IMR-90 (cell line): ENCODE data around the gene URAD. TPM values are rescaled to one million over a fixed set of nuclear protein-coding genes. Genes with fewer than 3 reads are reported as not detected.

ENCODE experiments used
- ATAC-seq: fragments of 200-7000 bp; cut with Tn5 transposase; 2 replicates; pipeline ENCODE4 v1.9.1; 2020; ENCODE audit warnings: low read depth, mild to moderate bottlenecking, moderate library complexity
- Bru-seq: library from RNA; stranded (reverse); fragments of 400-500 nt; gene quantifications from one replicate; lab custom pipeline; 2021; lab: Mats Ljungman, UMichigan
- BruChase-seq, 2 experiments: library from RNA; stranded (reverse); fragments of 400-500 nt; gene quantifications; one replicate each; lab custom pipeline; 2021; lab: Mats Ljungman, UMichigan
- BruUV-seq: library from RNA; stranded (reverse); fragments of 400-500 nt; replicated peaks from 2 replicates; lab custom pipeline; 2021; lab: Mats Ljungman, UMichigan
- CTCF ChIA-PET: fragments of 300-600 bp; formaldehyde crosslinking; extraction: SDS; loops from one replicate; lab custom pipeline; 2021; ENCODE audit warnings: antibody characterized with exemption; lab: Yijun Ruan, JAX
- POLR2A ChIA-PET: fragments of 300-600 bp; sonication (Branson Sonifier 250); formaldehyde crosslinking; loops from one replicate; lab custom pipeline; 2022; ENCODE audit warnings: antibody characterized with exemption; ENCODE audit not compliant: unreplicated experiment; lab: Charles Lee
- DNase-seq: peaks from one replicate; pipeline ENCODE4 v3.0.0; 2013
- H2AFZ ChIP-seq: replicated peaks from 2 replicates; pipeline ENCODE3; 2013; ENCODE audit warnings: low read length, mild to moderate bottlenecking; ENCODE audit not compliant: poor library complexity
- H2AK5ac ChIP-seq: 2 replicates; pipeline ENCODE4 v1.6.1; 2013; ENCODE audit warnings: low read depth, low read length, inconsistent platforms
- H2AK9ac ChIP-seq: replicated peaks from 2 replicates; pipeline ENCODE3; 2013; ENCODE audit warnings: mild to moderate bottlenecking, low read depth, low read length, moderate library complexity; ENCODE audit not compliant: poor library complexity
- H2BK120ac ChIP-seq: 2 replicates; pipeline ENCODE4 v1.6.1; 2013; ENCODE audit warnings: low read depth, low read length, inconsistent platforms
- H2BK15ac ChIP-seq: 3 replicates; pipeline ENCODE4 v1.6.1; 2013; ENCODE audit warnings: low read depth, low read length, inconsistent platforms
- H2BK20ac ChIP-seq: 2 replicates; pipeline ENCODE4 v1.6.1; 2013; ENCODE audit warnings: low read depth, mild to moderate bottlenecking, inconsistent platforms, low read length, moderate library complexity
- H2BK5ac ChIP-seq: 2 replicates; pipeline ENCODE4 v1.6.1; 2013; ENCODE audit warnings: mild to moderate bottlenecking, low read depth, low read length, inconsistent platforms; ENCODE audit not compliant: poor library complexity, severe bottlenecking
- H3K14ac ChIP-seq: replicated peaks from 2 replicates; pipeline ENCODE4 v1.6.1; 2013; ENCODE audit warnings: low read depth, low read length, inconsistent platforms
- H3K18ac ChIP-seq: 2 replicates; pipeline ENCODE4 v1.6.1; 2013; ENCODE audit warnings: low read depth, low read length, control low read depth
- H3K23ac ChIP-seq: 2 replicates; pipeline ENCODE4 v1.6.1; 2013; ENCODE audit warnings: low read depth, low read length, inconsistent platforms
- H3K27ac ChIP-seq: 2 replicates; pipeline ENCODE4 v1.5.1; 2013; ENCODE audit warnings: mild to moderate bottlenecking, control low read depth, low read length; ENCODE audit not compliant: insufficient read depth
- H3K27me3 ChIP-seq: 2 replicates; pipeline ENCODE4 v1.6.1; 2013; ENCODE audit warnings: low read length; ENCODE audit not compliant: control insufficient read depth, insufficient read depth
- H3K36me3 ChIP-seq: 2 replicates; pipeline ENCODE4 v1.6.1; 2013; ENCODE audit warnings: low read length, mixed read lengths; ENCODE audit not compliant: control insufficient read depth, insufficient read depth
- H3K4ac ChIP-seq: 2 replicates; pipeline ENCODE4 v1.6.1; 2013; ENCODE audit warnings: low read depth, low read length, inconsistent platforms
- H3K4me1 ChIP-seq: 2 replicates; pipeline ENCODE4 v1.6.1; 2013; ENCODE audit warnings: low read length, mixed read lengths; ENCODE audit not compliant: control insufficient read depth, insufficient read depth
- H3K4me2 ChIP-seq: 2 replicates; pipeline ENCODE4 v1.6.1; 2013; ENCODE audit warnings: low read depth, mild to moderate bottlenecking, control low read depth, low read length, moderate library complexity
- H3K4me3 ChIP-seq: 2 replicates; pipeline ENCODE4 v1.5.1; 2013; ENCODE audit warnings: low read depth, mild to moderate bottlenecking, control low read depth, low read length, moderate library complexity; ENCODE audit not compliant: insufficient read depth
- H3K56ac ChIP-seq: 2 replicates; pipeline ENCODE4 v1.6.1; 2013; ENCODE audit warnings: low read length, inconsistent platforms; ENCODE audit not compliant: insufficient read depth; ENCODE audit errors: extremely low read depth
- H3K79me1 ChIP-seq, 2 experiments: 2 replicates each; pipeline ENCODE4 v1.6.1; 2013; ENCODE audit warnings: low read length in 2 of 2, inconsistent platforms in 1 of 2, low read depth in 1 of 2
- H3K9ac ChIP-seq: 2 replicates; pipeline ENCODE4 v1.6.1; 2013; ENCODE audit warnings: low read depth, low read length, control low read depth
- H3K9me1 ChIP-seq: 2 replicates; pipeline ENCODE4 v1.6.1; 2013; ENCODE audit warnings: low read length, inconsistent platforms; ENCODE audit not compliant: insufficient read depth
- H3K9me3 ChIP-seq: 2 replicates; pipeline ENCODE4 v1.6.1; 2013; ENCODE audit warnings: low read length; ENCODE audit not compliant: control insufficient read depth, insufficient read depth
- H4K20me1 ChIP-seq: 2 replicates; pipeline ENCODE4 v1.6.1; 2013; ENCODE audit warnings: low read length, inconsistent platforms; ENCODE audit not compliant: insufficient read depth
- H4K5ac ChIP-seq: 2 replicates; pipeline ENCODE4 v1.6.1; 2013; ENCODE audit warnings: mild to moderate bottlenecking, low read depth, low read length, control low read depth
- H4K8ac ChIP-seq, 2 experiments: 2 replicates each; pipeline ENCODE4 v1.6.1; 2013; ENCODE audit warnings: low read depth in 2 of 2, low read length in 2 of 2, control low read depth in 1 of 2, inconsistent platforms in 1 of 2
- H4K91ac ChIP-seq: 2 replicates; pipeline ENCODE4 v1.6.1; 2013; ENCODE audit warnings: low read depth, low read length, inconsistent platforms; ENCODE audit not compliant: insufficient read depth
- BHLHE40 ChIP-seq: fragments of 150-350 bp; IDR thresholded peaks from 2 replicates; pipeline ENCODE4 v1.6.1; 2016; ENCODE audit warnings: mild to moderate bottlenecking, low read depth, low read length
- CEBPB ChIP-seq: IDR thresholded peaks from 2 replicates; pipeline ENCODE4 v1.6.1; 2012; ENCODE audit warnings: low read depth, low read length, improper control_type of control experiment
- MAZ ChIP-seq: IDR thresholded peaks from 2 replicates; pipeline ENCODE4 v1.6.1; 2012; ENCODE audit warnings: low read depth, mild to moderate bottlenecking, low read length, improper control_type of control experiment, moderate library complexity, borderline replicate concordance
- RAD21 ChIP-seq: IDR thresholded peaks from 2 replicates; pipeline ENCODE4 v1.6.1; 2012; ENCODE audit warnings: low read length, improper control_type of control experiment
- WGBS, 2 experiments: methylation state at CpG; one replicate each; pipeline versions ENCODE4 v1.1.5 to v1.1.7; 2013; ENCODE audit warnings: missing lambda C conversion rate in 2 of 2; ENCODE audit not compliant: insufficient read length in 1 of 2; ENCODE audit errors: extremely low coverage in 2 of 2; 5-methylcytosine and 5-hydroxymethylcytosine counted together
- dilution Hi-C: fragments of 300-500 bp; cut with HindIII; formaldehyde crosslinking; loops from one replicate; pipeline ENCODE4 v1.14.3; 2018; ENCODE audit warnings: low sequenced_read_pairs; ENCODE audit not compliant: unreplicated experiment
- in situ Hi-C: fragments of 300-500 bp; cut with MboI; formaldehyde crosslinking; loops from 3 replicates; pipeline ENCODE4 v1.14.3; 2019; ENCODE audit warnings: low sequenced_read_pairs, inconsistent platforms, mixed read lengths
- intact Hi-C: fragments of 100-400 bp; cut with micrococcal nuclease; formaldehyde crosslinking; loops from 2 replicates; pipeline ENCODE4 v1.10.0; 2022
- long read RNA-seq: library from polyadenylated mRNA; unstranded; transcript quantifications from one replicate; pipeline ENCODE4 v2.0.0, GENCODE V29; 2021; ENCODE audit not compliant: unreplicated experiment
- polyA plus RNA-seq, 3 experiments: library from polyadenylated mRNA; depleted of rRNA; stranded (reverse); fragments of >200 nt; gene quantifications; 2 replicates each; pipeline ENCODE4 v1.2.3, GENCODE V29; 2012; ENCODE audit warnings: low replicate concordance in 1 of 3
- total RNA-seq: library from RNA; depleted of rRNA; stranded (reverse); fragments of >200 nt; gene quantifications from 2 replicates; pipeline ENCODE4 v1.2.3, GENCODE V29; 2012; rRNA removed

The URAD gene
- total RNA-seq (not detected in 2 replicates), polyA plus RNA-seq (2012; rRNA removed) (not detected in 2 replicates), Bru-seq, nascent RNA (not detected), BruChase-seq, experiment 1, labeled RNA remaining after a 6-hour chase (not detected), BruChase-seq, experiment 2, labeled RNA remaining after a 2-hour chase (percentile 11 among the genes with signal in this experiment)
- polyA plus RNA-seq (2012; cell fraction: cytosol; rRNA removed), result not detected in 2 replicates
- not detected in 2 replicates for polyA plus RNA-seq (2012; cell fraction: nucleus; rRNA removed; ENCODE audit: low replicate concordance)
- long read RNA-seq, result 0 reads

- no peak within 1 kb of the TSS for H2BK120ac ChIP-seq
Observed at GRCh38 chr13:27988520-27988919, at the start of gene URAD. Gene URAD, minus strand, starts transcription at chr13:27988693. Its CDS starts 56 bp downstream, at chr13:27988637.

More at GRCh38 chr13:27988520-27988919, at the start of gene URAD:
- H3K79me1 ChIP-seq, result no peaks in the 10 kb centered on the region
- TF ChIP-seq MAZ (no peak), RAD21 (no peak), CEBPB (peak; percentile 36), BHLHE40 (no peak)
- H3K18ac ChIP-seq, result no peak within 1 kb of the TSS
- no peak within 1 kb of the TSS; the same call in 2 of the 3 replicates for H2BK15ac ChIP-seq
- no peak within 1 kb of the TSS for H3K4ac ChIP-seq
- dilution Hi-C loops, result no loop called here
- H3K56ac ChIP-seq, result no peak within 1 kb of the TSS
- ChIA-PET POLR2A (no interaction called here), CTCF (no interaction called here)
- H4K5ac ChIP-seq, result no peak within 1 kb of the TSS
- no peaks in the 10 kb centered on the region for H3K9me3 ChIP-seq
- peaks cover 44% of the 10 kb centered on the region for H3K27me3 ChIP-seq
- no peak within 1 kb of the TSS for H3K4me3 ChIP-seq
- no peak within 1 kb of the TSS for H4K8ac ChIP-seq
- no peak within 1 kb of the TSS for H3K4me2 ChIP-seq
- H3K23ac ChIP-seq, result no peak within 1 kb of the TSS
- H3K14ac ChIP-seq, result no peak within 1 kb of the TSS
- no peaks in the 10 kb centered on the region for H3K36me3 ChIP-seq
- no peak within 1 kb of the TSS for H3K9ac ChIP-seq
- BruUV-seq, result no TSS peak
- H4K20me1 ChIP-seq, result no peaks in the 10 kb centered on the region
- H2AK9ac ChIP-seq, result no peak within 1 kb of the TSS
- in situ Hi-C loops, result loop anchor here (5.0 to 25.0 kb wide), 4 partner anchors 161 to 1014 kb away; no protein-coding TSS in a partner anchor
- DNase-seq, result no peak
- no peak within 1 kb of the TSS for H4K91ac ChIP-seq
- WGBS, 2 experiments, result 50% methylated on average over 2 of the region's 11 CpGs; no CpG with 5 or more reads in 1 of the 2 experiments
- H2BK5ac ChIP-seq, result no peak within 1 kb of the TSS
- H3K27ac ChIP-seq, result no peak within 1 kb of the TSS
- H2AFZ ChIP-seq, result no peak within 1 kb of the TSS
- no peaks in the 10 kb centered on the region for H3K4me1 ChIP-seq
- H2BK20ac ChIP-seq, result no peak within 1 kb of the TSS
- H2AK5ac ChIP-seq, result no peak within 1 kb of the TSS
- ATAC-seq, result no peak
- no peaks in the 10 kb centered on the region for H3K9me1 ChIP-seq
- intact Hi-C loops, result loop anchor here (10.0 kb wide), 4 partner anchors 124 to 1044 kb away; no protein-coding TSS in a partner anchor
